GM18517 (cell line): Measurements from ENCODE around the gene TTC28.
"Not testable (repeated sequence)": the region's sequence is repeated elsewhere in the genome, so short reads cannot be mapped to it uniquely, and the experiment has no call there.

Experiments used
- ATAC-seq: cut with Tn5 transposase; IDR thresholded peaks from one replicate; pipeline ENCODE4 v1.9.1; 2021; ENCODE audit warnings: mild to moderate bottlenecking, moderate library complexity; ENCODE audit not compliant: unreplicated experiment

TTC28 gene

DNA sequence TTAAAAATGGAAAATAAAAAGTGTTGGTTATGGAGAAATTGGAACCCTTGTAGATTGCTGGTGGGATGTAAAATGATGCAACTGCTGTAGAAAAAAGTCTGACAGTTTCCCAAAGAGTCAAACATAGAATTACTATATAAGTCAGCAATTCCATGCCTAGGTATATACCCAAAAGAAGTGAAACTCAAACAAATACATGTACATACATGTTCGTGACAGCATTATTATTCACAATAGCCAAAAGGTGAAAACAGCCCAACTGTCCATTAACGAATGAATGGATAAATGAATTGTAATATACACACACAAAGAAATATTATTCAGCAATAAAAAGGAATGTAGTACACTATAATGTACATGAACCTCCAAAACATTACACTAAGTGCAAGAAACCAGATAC, 116.0 kb downstream of the TTC28 start:
- ATAC-seq = no peak

DNA sequence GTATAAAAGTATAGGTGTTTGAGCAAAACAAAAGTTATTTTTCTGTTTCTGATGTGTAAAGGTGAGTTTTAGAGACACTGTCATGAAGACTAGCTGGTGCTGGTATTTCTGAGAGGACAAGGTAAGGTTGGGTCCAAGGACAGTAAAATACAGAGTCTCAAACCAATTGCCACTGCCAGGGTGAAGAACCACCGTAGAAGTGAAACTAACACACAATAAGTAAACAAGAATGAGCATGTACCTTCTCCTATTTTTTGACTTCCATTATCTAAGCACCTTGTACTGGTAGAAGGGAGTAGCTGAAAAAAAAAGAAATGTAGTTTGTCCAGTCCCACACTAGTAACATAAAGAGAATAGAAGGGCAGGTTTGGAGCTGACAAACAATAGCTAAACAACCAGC, 117.3 kb downstream of the TTC28 start:
- no peak for ATAC-seq

DNA sequence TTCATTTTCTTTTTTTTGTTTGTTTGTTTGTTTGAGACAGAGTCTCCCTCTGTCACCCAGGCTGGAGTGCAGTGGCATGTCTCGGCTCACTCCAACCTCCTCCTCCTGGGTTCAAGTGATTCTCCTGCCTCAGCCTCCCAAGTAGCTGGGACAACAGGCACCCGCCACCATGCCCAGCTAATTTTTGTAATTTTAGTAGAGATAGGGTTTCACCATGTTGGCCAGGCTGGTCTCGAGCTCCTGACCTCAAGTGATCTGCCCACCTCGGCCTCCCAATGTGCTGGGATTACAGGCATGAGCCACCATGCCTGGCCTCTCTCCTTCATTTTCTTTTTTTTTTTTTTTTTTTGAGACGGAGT, 118.9 kb downstream of the TTC28 start:
- ATAC-seq = not testable (repeated sequence)

DNA sequence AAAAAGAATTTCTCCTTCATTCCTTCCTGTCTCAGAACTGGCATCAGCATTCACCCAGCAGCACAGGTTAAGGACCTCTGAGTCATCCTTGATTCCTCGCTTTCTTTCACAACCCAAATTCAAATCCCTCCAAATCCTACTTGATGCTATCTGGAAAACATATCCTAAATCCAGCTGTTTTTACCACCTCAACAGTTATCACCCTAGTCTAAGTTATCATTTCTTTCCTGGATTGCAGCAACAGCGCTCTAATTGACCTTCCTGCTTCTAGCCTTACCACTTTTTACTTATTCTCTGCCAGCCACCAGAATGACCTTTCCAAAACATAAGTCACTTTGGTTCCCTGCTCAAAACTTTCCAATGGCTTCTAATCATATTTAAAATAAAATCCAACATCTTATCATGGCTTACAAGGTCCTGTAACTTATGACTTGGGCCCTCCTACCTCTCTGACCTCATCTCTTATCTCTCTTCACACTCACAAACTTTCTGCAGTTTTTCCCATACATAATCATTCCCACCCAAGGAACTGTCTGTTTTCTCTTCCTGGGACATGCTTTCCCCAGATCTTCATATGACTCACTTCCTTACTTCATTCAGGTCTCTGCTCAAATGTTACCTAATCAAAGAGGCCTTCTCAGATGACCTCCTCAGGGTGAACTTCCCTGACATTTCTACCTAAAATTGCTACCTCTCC, 119.4 kb downstream of the TTC28 start:
- ATAC-seq = no peak

DNA sequence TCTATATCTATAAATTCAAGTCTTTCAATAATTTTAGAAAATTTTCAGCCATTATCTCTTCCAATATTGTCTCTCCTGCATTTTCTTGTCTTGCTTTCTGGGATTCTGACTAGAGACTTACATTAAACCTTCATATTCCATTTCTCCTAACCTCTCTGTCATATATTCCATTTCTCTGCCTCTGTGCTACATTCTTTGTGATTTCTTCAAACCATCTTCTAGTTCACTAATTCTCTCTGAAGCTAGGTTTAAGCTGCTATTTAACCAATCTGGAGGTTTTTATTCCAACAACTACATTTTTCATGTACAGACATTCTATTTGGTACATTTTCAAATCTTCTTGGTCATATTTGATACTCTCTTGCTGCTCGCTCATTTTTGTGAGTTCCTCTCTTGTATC, 122.5 kb downstream of the TTC28 start:
- no peak for ATAC-seq

- not testable (repeated sequence) for ATAC-seq
Observed at GRCh38 chr22:28553108-28553866, 126.4 kb downstream of the TTC28 start.

DNA sequence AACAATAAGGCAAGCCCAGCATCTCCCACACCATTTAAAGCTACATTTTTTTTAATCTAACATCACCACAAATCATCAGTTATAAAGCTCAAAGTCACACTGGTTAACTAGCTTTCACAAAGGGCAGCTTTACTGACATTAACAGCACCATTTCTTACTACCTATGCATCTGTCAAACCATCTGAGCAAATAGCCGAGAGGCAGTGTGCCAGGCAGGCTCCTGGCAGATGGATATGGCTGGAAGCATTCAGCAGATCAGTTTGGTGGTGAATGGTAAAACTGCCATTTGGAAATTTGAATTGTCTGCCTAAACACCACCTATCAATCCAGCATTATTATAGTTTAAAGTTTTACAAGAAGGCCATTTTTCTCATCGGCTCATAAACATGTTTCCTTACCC, 131.2 kb downstream of the TTC28 start:
- ATAC-seq = no peak

- ATAC-seq = no peak
Observed at GRCh38 chr22:28547132-28547842, 132.4 kb downstream of the TTC28 start.

GRCh38 chr22:28544431-28544868, 135.2 kb downstream of the TTC28 start:
- ATAC-seq = no peak

- ATAC-seq = no peak
Observed at GRCh38 chr22:28542980-28543621, 136.5 kb downstream of the TTC28 start.

GRCh38 chr22:28541137-28541536, 138.5 kb downstream of the TTC28 start:
- ATAC-seq = no peak

- ATAC-seq = no peak
Observed at GRCh38 chr22:28538922-28539321, 140.7 kb downstream of the TTC28 start.

DNA sequence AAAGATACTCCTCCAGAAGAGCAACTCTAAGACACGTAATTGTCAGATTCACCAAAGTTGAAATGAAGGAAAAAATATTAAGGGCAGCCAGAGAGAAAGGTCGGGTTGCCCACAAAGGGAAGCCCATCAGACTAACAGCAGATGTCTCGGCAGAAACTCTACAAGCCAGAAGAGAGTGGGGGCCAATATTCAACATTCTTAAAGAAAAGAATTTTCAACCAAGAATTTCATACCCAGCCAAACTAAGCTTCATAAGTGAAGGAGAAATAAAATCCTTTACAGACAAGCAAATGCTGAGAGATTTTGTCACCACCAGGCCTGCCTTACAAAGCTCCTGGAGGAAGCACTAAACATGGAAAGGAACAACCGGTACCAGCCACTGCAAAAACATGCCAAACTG, 149.1 kb downstream of the TTC28 start:
- ATAC-seq = not testable (repeated sequence)

GRCh38 chr22:28529144-28529543, 150.5 kb downstream of the TTC28 start:
- ATAC-seq = not testable (repeated sequence)

GRCh38 chr22:28521451-28521850, 158.2 kb downstream of the TTC28 start:
- no peak for ATAC-seq

DNA sequence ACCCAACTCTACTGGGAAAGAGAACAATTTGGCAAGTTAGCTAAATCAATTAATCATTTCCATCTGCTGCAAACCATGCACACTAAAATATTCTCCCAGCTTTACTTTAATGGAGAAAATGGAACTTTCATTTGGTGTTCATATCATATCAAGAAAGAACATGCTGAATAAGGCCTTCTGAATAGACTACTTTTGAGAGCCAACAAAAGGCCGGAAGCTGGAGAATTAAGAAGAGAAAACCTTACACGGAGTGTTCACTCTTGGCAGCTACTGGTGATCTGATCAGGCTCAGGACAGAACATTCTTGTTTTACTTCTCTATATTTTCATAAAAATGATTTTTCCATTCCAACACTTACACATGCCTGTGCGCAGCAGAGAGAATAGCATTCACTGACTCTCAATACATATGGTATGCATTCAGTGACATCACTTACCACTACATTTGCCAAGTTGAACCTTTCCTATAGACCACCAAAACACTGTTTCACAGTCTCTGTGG, 165.3 kb downstream of the TTC28 start:
- ATAC-seq = no peak

GRCh38 chr22:28512387-28512786, 167.3 kb downstream of the TTC28 start:
- ATAC-seq = not testable (repeated sequence)

DNA sequence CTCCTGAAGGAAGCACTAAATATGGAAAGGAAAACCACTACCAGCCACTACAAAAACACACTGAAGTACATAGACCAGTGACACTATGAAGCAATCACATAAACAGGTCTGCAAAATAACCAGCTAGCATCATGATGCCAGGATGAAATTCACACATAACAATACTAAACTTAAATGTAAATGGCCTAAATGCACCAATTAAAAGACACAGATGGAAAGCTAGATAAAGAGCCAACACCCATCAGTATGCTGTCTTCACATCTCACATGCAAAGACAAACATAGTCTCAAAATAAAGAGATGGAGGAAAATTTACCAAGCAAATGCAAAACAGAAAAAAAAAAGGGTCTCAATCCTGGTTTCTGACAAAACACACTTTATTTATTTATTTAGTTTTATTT, 171.7 kb downstream of the TTC28 start:
- no peak for ATAC-seq

- ATAC-seq = no peak
Observed at GRCh38 chr22:28506150-28506535, 173.5 kb downstream of the TTC28 start.

- no peak for ATAC-seq
Observed at GRCh38 chr22:28505416-28506149, 174.1 kb downstream of the TTC28 start.
